Ishikawa (cell line): Measurements from ENCODE around the gene GIMAP7.

Experiments used
- CEBPB ChIP-seq: IDR thresholded peaks from 2 replicates; pipeline ENCODE4 v1.6.1; 2012
- CREB1 ChIP-seq: IDR thresholded peaks from 2 replicates; pipeline ENCODE4 v1.6.1; 2012; ENCODE audit warnings: low read depth
- EGR1 ChIP-seq: IDR thresholded peaks from 2 replicates; pipeline ENCODE4 v1.6.1; 2012
- EP300 ChIP-seq: IDR thresholded peaks from 2 replicates; pipeline ENCODE4 v1.6.1; 2012; ENCODE audit warnings: borderline replicate concordance
- FOXM1 ChIP-seq: IDR thresholded peaks from 2 replicates; pipeline ENCODE4 v1.6.1; 2012; ENCODE audit warnings: low read depth, borderline replicate concordance
- MAX ChIP-seq: IDR thresholded peaks from 2 replicates; pipeline ENCODE4 v1.6.1; 2012
- NFIC ChIP-seq: IDR thresholded peaks from 2 replicates; pipeline ENCODE4 v1.6.1; 2012
- RAD21 ChIP-seq: IDR thresholded peaks from 2 replicates; pipeline ENCODE4 v1.6.1; 2012; ENCODE audit warnings: low read depth
- TAF1 ChIP-seq: IDR thresholded peaks from 2 replicates; pipeline ENCODE4 v1.6.1; 2012; ENCODE audit warnings: low read depth, mild to moderate bottlenecking
- TEAD4 ChIP-seq: IDR thresholded peaks from 2 replicates; pipeline ENCODE4 v1.6.1; 2012
- USF1 ChIP-seq: IDR thresholded peaks from 2 replicates; pipeline ENCODE4 v1.6.1; 2012
- YY1 ChIP-seq: IDR thresholded peaks from 2 replicates; pipeline ENCODE4 v1.6.1; 2012; ENCODE audit warnings: low read depth

GRCh38 chr7:150465414-150465813, 49.3 kb upstream of the GIMAP7 start:
- TF ChIP-seq CREB1 = no peak
- no peak for TF ChIP-seq RAD21
- no peak for TF ChIP-seq MAX
- no peak for TF ChIP-seq USF1
- no peak for TF ChIP-seq TEAD4
- no peak for TF ChIP-seq YY1
- no peak for TF ChIP-seq TAF1
- no peak for TF ChIP-seq FOXM1
- no peak for TF ChIP-seq NFIC
- TF ChIP-seq EGR1 = no peak
- no peak for TF ChIP-seq EP300
- TF ChIP-seq CEBPB = no peak
